HEK293T (cell line): ENCODE data around the gene INPP5D.

Source experiments
- CTCF ChIA-PET: fragments of 350-600 bp; formaldehyde crosslinking; extraction: SDS; loops from one replicate; lab custom pipeline; 2021; ENCODE audit warnings: antibody characterized with exemption, inconsistent platforms; lab: Yijun Ruan, JAX
- POLR2A ChIA-PET: fragments of 350-600 bp; formaldehyde crosslinking; extraction: SDS; loops from one replicate; lab custom pipeline; 2020; ENCODE audit warnings: antibody characterized with exemption, inconsistent platforms; lab: Yijun Ruan, JAX
- DNase-seq: peaks from one replicate; pipeline ENCODE4 v3.0.0; 2012; ENCODE audit warnings: mixed read lengths; ENCODE audit errors: extremely low spot score
- ARNT ChIP-seq: fragments of 450-650 bp; IDR thresholded peaks from 2 replicates; pipeline ENCODE4 v1.6.1; 2017; ENCODE audit warnings: mild to moderate bottlenecking
- BHLHE40 ChIP-seq: fragments of 450-650 bp; IDR thresholded peaks from 2 replicates; pipeline ENCODE4 v1.6.1; 2016; ENCODE audit warnings: mild to moderate bottlenecking, moderate library complexity, borderline replicate concordance
- CTBP1 ChIP-seq: fragments of 450-650 bp; IDR thresholded peaks from 2 replicates; pipeline ENCODE4 v1.6.1; 2016; ENCODE audit warnings: borderline replicate concordance
- ELF4 ChIP-seq: fragments of 450-650 bp; IDR thresholded peaks from 2 replicates; pipeline ENCODE4 v1.6.1; 2017; ENCODE audit warnings: antibody characterized with exemption
- FOXA1 ChIP-seq: fragments of 450-650 bp; IDR thresholded peaks from 2 replicates; pipeline ENCODE4 v1.6.1; 2016; ENCODE audit warnings: mild to moderate bottlenecking
- FOXK2 ChIP-seq: fragments of 450-650 bp; IDR thresholded peaks from 2 replicates; pipeline ENCODE4 v1.6.1; 2016; ENCODE audit warnings: mild to moderate bottlenecking
- FOXM1 ChIP-seq: fragments of 450-650 bp; IDR thresholded peaks from 2 replicates; pipeline ENCODE4 v1.6.1; 2017; ENCODE audit warnings: mild to moderate bottlenecking, borderline replicate concordance
- HDGF ChIP-seq: fragments of 450-650 bp; IDR thresholded peaks from 2 replicates; pipeline ENCODE4 v1.6.1; 2017; ENCODE audit warnings: antibody characterized with exemption, borderline replicate concordance
- L3MBTL2 ChIP-seq: fragments of 450-650 bp; conservative IDR thresholded peaks from 2 replicates; pipeline ENCODE4 v1.6.1; 2016; ENCODE audit warnings: mild to moderate bottlenecking
- LEF1 ChIP-seq: fragments of 450-650 bp; IDR thresholded peaks from 2 replicates; pipeline ENCODE4 v1.6.1; 2017; ENCODE audit warnings: mild to moderate bottlenecking, borderline replicate concordance
- NFRKB ChIP-seq: fragments of 450-650 bp; IDR thresholded peaks from 2 replicates; pipeline ENCODE4 v1.6.1; 2016; ENCODE audit warnings: mild to moderate bottlenecking, moderate library complexity
- SP1 ChIP-seq: fragments of 450-650 bp; IDR thresholded peaks from 2 replicates; pipeline ENCODE4 v1.6.1; 2017
- SUZ12 ChIP-seq: fragments of 450-650 bp; IDR thresholded peaks from 2 replicates; pipeline ENCODE4 v1.6.1; 2016; ENCODE audit warnings: mild to moderate bottlenecking
- TARDBP ChIP-seq: fragments of 450-650 bp; IDR thresholded peaks from 2 replicates; pipeline ENCODE4 v1.6.1; 2016
- ZNF384 ChIP-seq: fragments of 450-650 bp; IDR thresholded peaks from 2 replicates; pipeline ENCODE4 v1.6.1; 2016
- TF ChIP-seq, protein P1 (sequence below): fragments of 450-650 bp; IDR thresholded peaks from 2 replicates; pipeline ENCODE4 v1.6.1; 2016

INPP5D gene

DNA sequence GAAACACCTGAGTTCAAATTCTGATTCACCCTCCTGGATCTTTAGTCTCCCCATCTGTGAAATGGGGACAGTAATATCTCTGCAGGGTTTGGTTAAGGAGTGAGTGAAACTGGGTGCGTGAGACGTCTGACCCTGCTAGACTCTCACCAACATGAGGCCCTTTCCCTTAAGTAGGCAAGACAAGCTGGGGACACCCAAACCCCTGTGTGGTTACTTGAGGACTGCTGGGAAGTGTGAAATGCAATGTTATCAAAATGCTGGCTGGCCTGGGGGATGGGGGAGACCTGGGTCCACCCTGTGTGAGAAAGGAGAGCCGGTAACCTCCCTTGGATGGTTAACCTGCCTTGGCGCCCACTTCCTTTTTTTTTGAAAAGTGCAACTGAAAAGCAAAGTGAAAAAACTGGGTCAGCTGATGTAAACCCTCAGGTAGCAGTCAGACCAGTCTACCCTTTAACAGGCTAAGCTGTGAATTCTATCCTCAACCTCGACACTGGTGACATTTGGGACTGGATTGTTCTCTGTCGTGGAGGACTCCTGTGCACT is 82.3 kb downstream of the INPP5D start:
- ChIA-PET CTCF (interaction anchor here (1.2 kb wide), 1 partner anchor 13 kb away, joined by 5 read pairs; no protein-coding TSS in a partner anchor), POLR2A (no interaction called here)
- no peak for DNase-seq
- TF ChIP-seq LEF1 (no peak), FOXM1 (no peak), BHLHE40 (no peak), FOXK2 (no peak), HDGF (no peak)

- no peak for DNase-seq
- ChIA-PET POLR2A (no interaction called here), CTCF (interaction anchor here (1.2 kb wide), 1 partner anchor 14 kb away, joined by 5 read pairs; no protein-coding TSS in a partner anchor)
- TF ChIP-seq L3MBTL2 (no peak), HDGF (no peak), ELF4 (no peak), SUZ12 (no peak)
- TF ChIP-seq, protein P1, sequence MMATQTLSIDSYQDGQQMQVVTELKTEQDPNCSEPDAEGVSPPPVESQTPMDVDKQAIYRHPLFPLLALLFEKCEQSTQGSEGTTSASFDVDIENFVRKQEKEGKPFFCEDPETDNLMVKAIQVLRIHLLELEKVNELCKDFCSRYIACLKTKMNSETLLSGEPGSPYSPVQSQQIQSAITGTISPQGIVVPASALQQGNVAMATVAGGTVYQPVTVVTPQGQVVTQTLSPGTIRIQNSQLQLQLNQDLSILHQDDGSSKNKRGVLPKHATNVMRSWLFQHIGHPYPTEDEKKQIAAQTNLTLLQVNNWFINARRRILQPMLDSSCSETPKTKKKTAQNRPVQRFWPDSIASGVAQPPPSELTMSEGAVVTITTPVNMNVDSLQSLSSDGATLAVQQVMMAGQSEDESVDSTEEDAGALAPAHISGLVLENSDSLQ: no peak
Measured at GRCh38 chr2:233143700-233144331, 83.7 kb downstream of the INPP5D start.

DNA sequence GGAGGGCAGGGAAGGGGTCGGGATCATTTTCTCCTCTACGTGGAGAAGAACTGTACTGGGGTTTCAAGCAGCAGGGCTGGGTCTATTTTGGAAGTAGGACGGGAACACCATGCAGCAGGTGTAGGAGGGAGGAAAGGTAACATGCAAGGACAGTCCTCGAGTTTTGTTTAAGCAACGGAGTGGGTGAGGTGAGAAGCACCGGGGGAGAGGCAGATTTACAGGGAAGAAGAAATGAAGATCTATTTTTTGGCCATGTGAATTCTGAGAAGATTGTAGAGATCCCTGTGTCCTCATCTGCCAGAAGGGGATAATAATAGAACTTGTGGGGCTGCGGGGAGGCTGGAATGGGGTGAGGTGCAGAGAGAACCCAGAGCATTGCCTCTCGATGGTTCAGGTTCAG is 85.6 kb downstream of the INPP5D start:
- POLR2A ChIA-PET: no interaction called here
- no peak for TF ChIP-seq ARNT
- no peak for DNase-seq
- CTCF ChIA-PET: no interaction called here

DNA sequence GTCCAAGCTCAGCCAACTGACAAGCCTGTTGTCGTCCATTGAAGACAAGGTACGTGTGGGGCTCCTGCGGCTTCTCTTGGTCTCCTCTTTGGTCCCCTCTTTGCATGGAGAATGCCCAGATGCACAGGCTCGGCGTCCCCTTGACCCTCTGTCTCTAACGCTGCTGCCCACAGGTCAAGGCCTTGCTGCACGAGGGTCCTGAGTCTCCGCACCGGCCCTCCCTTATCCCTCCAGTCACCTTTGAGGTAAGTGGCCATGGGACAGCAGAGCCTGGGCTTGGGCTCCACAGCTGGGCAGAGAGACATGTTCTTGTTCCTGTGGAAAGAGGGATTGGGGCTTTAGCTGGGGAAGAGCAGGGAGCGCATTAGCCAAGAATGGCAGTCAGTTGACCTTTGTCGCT is 86.1 kb downstream of the INPP5D start:
- POLR2A ChIA-PET: no interaction called here
- no peak for DNase-seq
- no peak for TF ChIP-seq TARDBP
- no peak for TF ChIP-seq BHLHE40
- TF ChIP-seq LEF1: no peak
- no peak for TF ChIP-seq L3MBTL2
- TF ChIP-seq FOXA1: no peak
- no peak for TF ChIP-seq HDGF
- TF ChIP-seq CTBP1: no peak
- no peak for TF ChIP-seq SUZ12
- TF ChIP-seq, protein P1: no peak
- TF ChIP-seq ARNT: no peak
- no peak for TF ChIP-seq ZNF384
- TF ChIP-seq ELF4: no peak
- no peak for TF ChIP-seq FOXM1
- TF ChIP-seq SP1: no peak
- no peak for TF ChIP-seq FOXK2
- no peak for TF ChIP-seq NFRKB
- CTCF ChIA-PET: no interaction called here

- CTCF ChIA-PET: no interaction called here
- no peak for TF ChIP-seq FOXK2
- POLR2A ChIA-PET: interaction anchor here (0.7 kb wide), 1 partner anchor 159 kb away, joined by 3 read pairs; no protein-coding TSS in a partner anchor
- DNase-seq: no peak
Measured at GRCh38 chr2:233147136-233147828, 87.1 kb downstream of the INPP5D start.

- CTCF ChIA-PET: no interaction called here
- POLR2A ChIA-PET: no interaction called here
- no peak for TF ChIP-seq FOXK2
- TF ChIP-seq L3MBTL2: no peak
- TF ChIP-seq NFRKB: no peak
- TF ChIP-seq LEF1: no peak
- no peak for TF ChIP-seq SUZ12
- TF ChIP-seq TARDBP: no peak
- TF ChIP-seq ZNF384: no peak
- no peak for TF ChIP-seq CTBP1
- TF ChIP-seq, protein P1: no peak
- no peak for DNase-seq
Measured at GRCh38 chr2:233147829-233148167, 87.7 kb downstream of the INPP5D start.

GRCh38 chr2:233148354-233148753 is 88.2 kb downstream of the INPP5D start:
- ChIA-PET CTCF (no interaction called here), POLR2A (no interaction called here)
- DNase-seq: no peak
- no peak for TF ChIP-seq FOXM1
- TF ChIP-seq LEF1: no peak
- no peak for TF ChIP-seq FOXK2
- no peak for TF ChIP-seq SUZ12
- TF ChIP-seq CTBP1: no peak
- TF ChIP-seq L3MBTL2: no peak
- TF ChIP-seq FOXA1: no peak
- no peak for TF ChIP-seq ELF4
- TF ChIP-seq NFRKB: no peak

GRCh38 chr2:233152541-233152940 is 92.4 kb downstream of the INPP5D start:
- CTCF ChIA-PET: no interaction called here
- TF ChIP-seq CTBP1 (no peak), FOXA1 (no peak), FOXM1 (no peak)
- POLR2A ChIA-PET: no interaction called here
- no peak for DNase-seq
